Gastrocnemius medialis (tissue), 4 donors: ENCODE results near the gene CT55. TPM values are rescaled to one million over a fixed set of nuclear protein-coding genes. Genes with fewer than 3 reads are reported as not detected.
"Not testable (repeated sequence)": the region's sequence is repeated elsewhere in the genome, so short reads cannot be mapped to it uniquely, and the experiment has no call there.

Experiments used
- ATAC-seq, 2 donors: fragments of 150-250 bp; one replicate each; pipeline ENCODE4 v1.9.1; 2016
- DNase-seq, 2 donors: peaks; one replicate each; pipeline ENCODE4 v3.0.0-alpha.2; 2019
- H3K27ac ChIP-seq, 4 donors: fragments of 200-600 bp; sonication (generic); 1 replicate in 1 of 4; 2 replicates in 3 of 4; pipeline ENCODE4 v1.5.1; 2016 to 2018; ENCODE audit warnings: mild to moderate bottlenecking in 2 of 4, moderate library complexity in 1 of 4
- H3K27me3 ChIP-seq, 3 donors: fragments of 200-600 bp; sonication (generic) in 2 of 3; 1 replicate in 1 of 3; 2 replicates in 2 of 3; pipeline versions ENCODE4 v1.5.1 to v1.6.0; 2016 to 2019; ENCODE audit warnings: mild to moderate bottlenecking in 1 of 3, moderate library complexity in 1 of 3
- H3K36me3 ChIP-seq, 2 donors: fragments of 200-600 bp; sonication (generic) in 1 of 2; one replicate each; pipeline ENCODE4 v1.5.1; 2017 to 2018
- H3K4me1 ChIP-seq, 2 donors: fragments of 200-600 bp; sonication (generic) in 1 of 2; one replicate each; pipeline ENCODE4 v1.5.1; 2016 to 2017; ENCODE audit warnings: mild to moderate bottlenecking in 2 of 2
- H3K4me3 ChIP-seq, 4 donors: fragments of 200-600 bp; sonication (generic) in 3 of 4; 1 replicate in 1 of 4; 2 replicates in 3 of 4; pipeline ENCODE4 v1.5.1; 2016 to 2019; ENCODE audit warnings: mild to moderate bottlenecking in 2 of 4
- H3K9me3 ChIP-seq, 3 donors: fragments of 200-600 bp; sonication (generic) in 2 of 3; 1 replicate in 1 of 3; 2 replicates in 2 of 3; pipeline ENCODE4 v1.5.1; 2016 to 2019
- POLR2A ChIP-seq, 2 donors: fragments of 450-650 bp; IDR thresholded peaks; one replicate each; pipeline ENCODE4 v1.6.1; 2017; ENCODE audit warnings: antibody characterized with exemption in 2 of 2, mild to moderate bottlenecking in 2 of 2, moderate library complexity in 2 of 2
- in situ Hi-C, 4 donors: fragments of 200-750 bp; cut with MboI; loops; one replicate each; pipeline versions ENCODE4 v1.15.0 to v1.8.0; 2017; ENCODE audit warnings: low sequenced_read_pairs in 4 of 4
- intact Hi-C: fragments of 100-400 bp; cut with DNase I; formaldehyde crosslinking; loops from one replicate; pipeline ENCODE4 v1.15.1; 2023; ENCODE audit warnings: low total_unique reads
- total RNA-seq, 4 donors: library from RNA; depleted of rRNA; stranded (reverse); fragments of >200 nt; gene quantifications; one replicate each; pipeline versions ENCODE4 v1.1.0 to v1.2.3, GENCODE V29; 2016
- TF ChIP-seq, protein P1 (sequence below), 5 experiments: fragments of 450-650 bp in 3 of 5; fragments of 200-600 bp in 2 of 5; sonication (generic) in 2 of 5; IDR thresholded peaks in 4 of 5; conservative IDR thresholded peaks in 1 of 5; 1 replicate in 4 of 5; 2 replicates in 1 of 5; pipeline ENCODE4 v1.5.1; 2016 to 2019; ENCODE audit warnings: antibody characterized with exemption in 5 of 5, mild to moderate bottlenecking in 3 of 5, moderate library complexity in 3 of 5

The CT55 gene
- total RNA-seq, 4 donors from 2014 or later: not detected

DNA sequence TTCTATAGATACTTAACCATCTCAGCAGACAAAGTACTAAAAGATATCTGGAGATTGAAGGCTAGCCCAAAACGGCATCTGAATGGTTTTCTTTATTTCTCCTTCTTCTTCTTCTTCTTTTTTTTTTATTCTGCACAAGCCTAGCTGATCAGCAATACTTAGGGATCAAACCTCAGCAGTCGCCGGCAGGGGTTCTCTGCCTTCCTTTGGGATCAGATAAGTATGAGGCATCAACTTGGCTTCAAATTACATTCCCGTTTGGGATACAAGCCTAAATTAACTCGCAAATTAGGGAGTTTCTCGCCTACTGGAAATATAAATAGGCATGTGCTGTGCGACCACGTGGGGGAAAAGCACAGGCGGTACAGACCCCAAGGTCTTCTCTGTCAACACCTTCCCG lies 730 bp downstream of the CT55 start:
- in situ Hi-C loops: no loop called here
- H3K4me3 ChIP-seq: no peak overlapping the region
- H3K27me3 ChIP-seq: no peaks in the 10 kb centered on the region
- H3K27ac ChIP-seq: no peak overlapping the region
- TF ChIP-seq, protein P1, sequence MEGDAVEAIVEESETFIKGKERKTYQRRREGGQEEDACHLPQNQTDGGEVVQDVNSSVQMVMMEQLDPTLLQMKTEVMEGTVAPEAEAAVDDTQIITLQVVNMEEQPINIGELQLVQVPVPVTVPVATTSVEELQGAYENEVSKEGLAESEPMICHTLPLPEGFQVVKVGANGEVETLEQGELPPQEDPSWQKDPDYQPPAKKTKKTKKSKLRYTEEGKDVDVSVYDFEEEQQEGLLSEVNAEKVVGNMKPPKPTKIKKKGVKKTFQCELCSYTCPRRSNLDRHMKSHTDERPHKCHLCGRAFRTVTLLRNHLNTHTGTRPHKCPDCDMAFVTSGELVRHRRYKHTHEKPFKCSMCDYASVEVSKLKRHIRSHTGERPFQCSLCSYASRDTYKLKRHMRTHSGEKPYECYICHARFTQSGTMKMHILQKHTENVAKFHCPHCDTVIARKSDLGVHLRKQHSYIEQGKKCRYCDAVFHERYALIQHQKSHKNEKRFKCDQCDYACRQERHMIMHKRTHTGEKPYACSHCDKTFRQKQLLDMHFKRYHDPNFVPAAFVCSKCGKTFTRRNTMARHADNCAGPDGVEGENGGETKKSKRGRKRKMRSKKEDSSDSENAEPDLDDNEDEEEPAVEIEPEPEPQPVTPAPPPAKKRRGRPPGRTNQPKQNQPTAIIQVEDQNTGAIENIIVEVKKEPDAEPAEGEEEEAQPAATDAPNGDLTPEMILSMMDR (IDR thresholded peaks at IDR 0.05 in 4 of 5, conservative IDR thresholded peaks at IDR 0.05 in 1 of 5): no peak
- TF ChIP-seq POLR2A (IDR thresholded peaks at IDR 0.05): no peak
- no peaks in the 10 kb centered on the region for H3K9me3 ChIP-seq
- ATAC-seq (no peak), DNase-seq (no peak)
- H3K4me1 ChIP-seq: no peaks in the 10 kb centered on the region
- H3K36me3 ChIP-seq: no peaks in the 10 kb centered on the region
- intact Hi-C loops: no loop called here

DNA sequence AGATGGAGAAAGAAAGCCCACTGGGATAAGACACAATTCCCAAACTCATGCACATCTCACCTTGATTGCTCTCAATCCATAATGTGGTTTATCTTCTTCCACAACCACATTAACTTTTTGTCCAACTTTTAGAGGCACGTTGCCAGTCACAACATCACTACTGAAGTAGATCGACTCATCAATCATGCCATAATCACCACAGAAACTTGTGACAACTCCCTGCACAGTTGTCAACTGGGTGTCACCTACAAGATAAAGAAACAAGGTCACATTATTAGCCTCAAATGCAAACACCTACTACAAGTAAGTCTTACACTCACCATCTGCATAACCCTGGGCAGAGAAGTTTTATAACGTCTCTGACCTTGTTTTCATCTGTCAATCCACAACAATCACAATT lies 1.7 kb downstream of the CT55 start:
- intact Hi-C loops, DNase-seq, H3K36me3 ChIP-seq, H3K27me3 ChIP-seq, H3K9me3 ChIP-seq, ATAC-seq, H3K27ac ChIP-seq, H3K4me3 ChIP-seq, in situ Hi-C loops, H3K4me1 ChIP-seq: not testable (repeated sequence)

DNA sequence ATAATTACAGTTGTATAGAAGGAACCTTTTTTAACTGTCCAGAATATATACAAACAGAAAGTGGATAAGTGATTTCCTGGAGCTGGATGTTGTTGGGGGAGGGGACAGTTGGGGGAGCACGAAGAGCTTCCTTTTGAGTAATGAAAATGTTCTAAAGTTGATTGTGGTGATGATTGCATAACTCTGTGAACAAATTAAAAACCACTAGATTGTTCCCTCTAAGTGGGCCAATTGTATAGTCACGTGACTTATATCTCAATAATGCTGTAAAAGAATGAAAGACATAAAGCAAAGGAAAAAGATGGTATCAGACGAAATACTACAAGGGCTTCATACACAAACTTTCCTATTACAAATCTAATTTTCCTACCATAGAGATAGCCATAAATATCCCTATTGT lies 2.7 kb downstream of the CT55 start:
- no peak for TF ChIP-seq POLR2A (IDR thresholded peaks at IDR 0.05)
- TF ChIP-seq, protein P1 (IDR thresholded peaks at IDR 0.05 in 4 of 5, conservative IDR thresholded peaks at IDR 0.05 in 1 of 5): no peak
- H3K27me3 ChIP-seq: no peaks in the 10 kb centered on the region
- ATAC-seq: no peak
- intact Hi-C loops: no loop called here
- no peak overlapping the region for H3K4me3 ChIP-seq
- no peaks in the 10 kb centered on the region for H3K4me1 ChIP-seq
- H3K9me3 ChIP-seq: no peaks in the 10 kb centered on the region
- H3K27ac ChIP-seq: no peak overlapping the region
- in situ Hi-C loops: no loop called here
- no peak for DNase-seq
- no peaks in the 10 kb centered on the region for H3K36me3 ChIP-seq

DNA sequence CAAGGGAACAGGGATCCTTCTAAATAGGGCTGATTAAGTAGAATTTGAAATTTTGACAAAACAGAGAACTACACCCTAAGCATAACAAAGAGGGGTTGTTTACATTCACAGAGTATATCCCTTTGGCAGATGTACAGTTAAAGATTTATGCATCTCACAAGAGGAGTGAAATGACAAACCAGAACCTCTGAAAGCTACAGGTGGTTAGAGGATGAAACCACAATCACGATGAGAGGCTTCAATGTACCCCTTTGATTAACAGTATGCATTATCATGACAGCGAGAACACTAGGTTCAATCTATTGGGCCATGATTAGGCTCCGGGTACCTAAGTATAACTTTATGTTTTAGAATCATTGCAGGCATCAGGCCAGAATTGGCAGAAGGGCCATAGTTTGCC lies 16.5 kb downstream of the CT55 start:
- DNase-seq, H3K9me3 ChIP-seq, H3K27ac ChIP-seq, H3K27me3 ChIP-seq, H3K4me1 ChIP-seq, H3K36me3 ChIP-seq, intact Hi-C loops, in situ Hi-C loops, ATAC-seq, H3K4me3 ChIP-seq: not testable (repeated sequence)

DNA sequence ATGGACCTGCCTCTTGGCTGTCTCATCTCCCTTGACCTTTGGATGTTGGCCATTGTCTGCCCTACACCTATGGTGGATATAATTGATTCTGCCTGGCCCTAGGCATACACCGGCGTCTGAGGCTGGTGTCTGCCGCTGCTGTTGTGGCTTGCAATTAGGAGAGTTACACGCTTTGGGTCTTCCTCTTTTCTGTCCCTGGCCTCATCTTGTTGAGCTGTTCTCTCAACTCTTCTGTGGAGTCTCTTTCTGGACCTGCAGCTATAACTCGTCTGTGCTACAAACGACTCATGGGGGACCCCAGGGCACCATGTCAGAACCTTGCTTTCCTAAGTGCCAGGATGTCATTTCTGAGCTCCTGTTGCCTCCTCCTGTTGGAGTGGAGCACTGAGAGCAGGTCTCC lies 45.1 kb downstream of the CT55 start:
- DNase-seq, intact Hi-C loops, in situ Hi-C loops, H3K4me1 ChIP-seq, H3K9me3 ChIP-seq, H3K4me3 ChIP-seq, H3K27ac ChIP-seq, ATAC-seq, H3K27me3 ChIP-seq, H3K36me3 ChIP-seq: not testable (repeated sequence)

DNA sequence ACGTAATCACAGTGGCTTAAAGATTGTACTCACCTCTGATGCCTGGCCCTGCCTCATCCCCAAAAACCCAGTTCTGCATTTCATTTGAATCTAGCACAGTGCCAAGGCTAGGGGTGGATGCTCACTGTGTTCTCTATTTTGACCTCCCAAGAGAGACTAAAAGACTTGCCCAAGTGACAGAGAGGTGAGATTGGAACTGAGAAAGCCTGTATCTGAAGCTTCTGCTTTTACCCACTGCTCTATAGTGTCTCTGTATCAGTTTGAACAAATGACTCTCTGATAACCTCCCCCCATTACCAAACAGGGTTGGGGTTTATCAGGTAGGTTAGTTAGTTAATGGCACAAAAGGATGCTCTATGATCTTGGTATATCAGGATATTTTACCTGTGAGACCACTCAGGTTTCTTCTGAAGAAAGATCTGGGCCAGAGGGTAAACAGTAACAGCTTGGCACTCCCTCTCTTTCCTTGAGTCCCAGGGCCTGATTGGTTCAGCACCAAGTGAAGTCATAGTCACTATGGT lies 51.1 kb downstream of the CT55 start, which contains the start of gene ETDB:
TSS of gene ETDB (minus strand) at position 471 of the 521 bp plus-strand sequence. CDS start 1,265 bp downstream, outside the sequence.
- H3K36me3 ChIP-seq, H3K27me3 ChIP-seq, in situ Hi-C loops, intact Hi-C loops, H3K9me3 ChIP-seq, H3K4me1 ChIP-seq, ATAC-seq, H3K4me3 ChIP-seq, DNase-seq, H3K27ac ChIP-seq: not testable (repeated sequence)

DNA sequence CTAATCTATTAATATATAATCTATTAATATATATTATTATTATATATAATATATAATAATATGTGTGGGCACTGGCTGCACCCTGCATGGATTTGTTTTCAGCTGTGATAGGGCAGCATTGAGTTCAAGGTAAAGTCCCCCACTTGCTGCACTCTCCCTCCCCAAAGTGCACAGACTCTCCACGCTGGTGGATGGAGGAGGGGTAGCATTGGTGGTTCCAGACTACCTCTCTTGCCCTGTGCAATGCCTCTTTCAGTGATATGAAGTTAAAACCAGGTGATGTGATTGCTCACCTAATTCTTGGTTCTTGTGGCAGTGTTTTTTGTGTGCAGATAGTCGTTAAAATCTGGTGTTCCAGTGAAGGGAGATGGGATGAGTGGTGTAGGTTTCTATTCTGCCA lies 55.1 kb downstream of the CT55 start:
- H3K36me3 ChIP-seq, H3K9me3 ChIP-seq, H3K27me3 ChIP-seq, intact Hi-C loops, in situ Hi-C loops, H3K4me3 ChIP-seq, ATAC-seq, H3K4me1 ChIP-seq, DNase-seq, H3K27ac ChIP-seq: not testable (repeated sequence)
